Subcutaneous adipose tissue (tissue), 4 donors: ENCODE data around the gene WFDC12. TPM values are rescaled to one million over a fixed set of nuclear protein-coding genes. Genes with fewer than 3 reads are reported as not detected.

ENCODE experiments used
- CTCF ChIP-seq: fragments of 450-650 bp; IDR thresholded peaks from one replicate; pipeline ENCODE4 v1.5.1; 2016; ENCODE audit warnings: low read depth, mild to moderate bottlenecking, control low read depth, antibody characterized with exemption, moderate library complexity
- total RNA-seq, 4 donors: library from RNA; depleted of rRNA; stranded (reverse); fragments of >200 nt; gene quantifications; one replicate each; pipeline ENCODE4 v1.1.0, GENCODE V29; 2016

The WFDC12 gene
- total RNA-seq: not detected

GRCh38 chr20:45124365-45124764 is at the start of gene WFDC12:
TSS of gene WFDC12 (minus strand) at chr20:45124465. CDS start at chr20:45124447, 18 bp downstream.
- no peak for TF ChIP-seq CTCF

GRCh38 chr20:45173522-45173921 is 49.3 kb upstream of the WFDC12 start:
- no peak for TF ChIP-seq CTCF

GRCh38 chr20:45164906-45165305 is 40.6 kb upstream of the WFDC12 start:
- no peak for TF ChIP-seq CTCF

- TF ChIP-seq CTCF: no peak
Measured at GRCh38 chr20:45163083-45163803, 39.0 kb upstream of the WFDC12 start.

GRCh38 chr20:45157962-45158361 is 33.7 kb upstream of the WFDC12 start:
- no peak for TF ChIP-seq CTCF

GRCh38 chr20:45156713-45157112 is 32.4 kb upstream of the WFDC12 start:
- no peak for TF ChIP-seq CTCF

- no peak for TF ChIP-seq CTCF
Measured at GRCh38 chr20:45154183-45154582, 29.9 kb upstream of the WFDC12 start.
